HG03159 (cell line): Measurements from ENCODE around the gene MUC20.
"Not testable (repeated sequence)": the region's sequence is repeated elsewhere in the genome, so short reads cannot be mapped to it uniquely, and the experiment has no call there.

Experiments used
- ATAC-seq: cut with Tn5 transposase; IDR thresholded peaks from one replicate; pipeline ENCODE4 v1.9.1; 2021; ENCODE audit warnings: mild to moderate bottlenecking, moderate library complexity; ENCODE audit not compliant: unreplicated experiment

Gene MUC20

DNA sequence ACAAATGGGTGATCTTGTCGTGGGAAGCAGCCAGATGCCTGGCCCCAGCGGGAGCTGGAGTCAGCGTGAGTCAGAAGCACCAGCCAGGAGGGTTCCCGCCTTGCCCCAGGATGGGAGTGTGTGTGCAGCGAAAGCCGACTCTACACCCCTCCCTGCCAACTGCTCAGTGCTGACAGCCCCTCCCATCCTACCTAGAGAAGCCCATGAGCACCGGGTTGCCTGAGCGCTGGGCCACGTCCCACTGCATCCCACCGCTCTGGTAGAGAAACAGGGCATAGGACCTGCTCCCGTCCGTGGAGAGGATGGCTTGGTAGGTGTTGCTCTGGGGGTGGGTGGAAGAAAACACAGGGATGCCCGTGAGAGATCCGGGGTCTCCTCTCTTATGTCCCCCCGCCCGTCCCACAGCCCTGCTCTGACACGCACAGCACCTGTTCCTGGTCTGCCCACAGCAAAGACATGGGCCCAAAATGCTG lies 48.1 kb downstream of the MUC20 start:
- ATAC-seq, result no peak

DNA sequence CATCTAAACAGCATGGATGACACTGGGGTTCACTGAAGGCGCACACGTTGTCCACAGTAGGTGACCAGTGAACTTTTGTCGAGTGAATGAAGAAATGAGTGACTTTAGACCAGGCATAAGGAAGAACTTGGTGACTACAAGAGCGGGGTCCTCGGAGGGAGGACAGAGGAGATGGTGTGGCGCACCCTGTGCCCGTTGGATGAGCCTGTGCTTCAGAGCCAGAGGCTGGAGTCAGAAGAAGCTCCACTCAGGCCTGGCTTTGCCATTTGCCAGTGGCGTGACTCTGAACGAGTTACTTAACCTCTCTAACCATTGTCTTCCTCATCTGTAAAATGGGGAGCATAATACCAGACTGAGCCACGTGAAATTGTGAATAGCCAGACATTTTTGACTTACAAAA lies 48.8 kb downstream of the MUC20 start:
- ATAC-seq, result no peak

DNA sequence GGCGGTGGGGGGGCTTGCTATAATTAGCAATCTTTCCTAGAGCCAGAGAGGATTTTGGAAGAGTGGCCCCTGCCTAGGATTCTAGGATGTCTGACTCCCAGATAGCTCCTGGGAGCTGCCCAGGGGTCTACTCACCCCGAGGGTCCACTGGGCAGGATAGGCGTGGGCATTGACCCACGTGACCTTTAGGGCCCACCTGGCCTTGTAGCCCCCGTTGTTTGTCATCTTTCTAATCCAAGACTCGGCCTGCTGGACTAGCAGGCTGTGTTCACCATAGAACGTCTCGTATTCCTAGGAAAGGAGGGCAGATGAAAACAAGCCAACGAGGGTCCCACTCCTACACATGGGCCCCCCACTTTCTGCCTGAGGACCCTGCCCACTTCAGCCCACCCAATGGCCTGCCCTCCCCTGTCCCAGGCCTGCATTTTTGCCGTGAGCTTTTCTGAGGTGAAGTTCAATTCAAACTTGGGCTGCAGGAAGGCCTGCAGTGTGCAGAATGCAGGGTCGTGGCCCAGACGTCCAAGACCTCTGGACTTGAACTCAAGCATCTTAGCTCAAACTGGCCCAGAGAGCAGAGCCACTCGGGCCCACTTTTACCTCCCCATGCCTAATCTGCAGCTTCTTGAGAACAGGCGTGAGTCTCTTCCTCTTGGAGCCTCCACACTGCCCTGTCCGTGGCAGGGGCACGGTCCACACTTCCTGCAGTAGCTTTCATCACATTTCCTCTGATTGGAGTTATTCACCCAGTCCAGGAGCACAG lies 49.5 kb downstream of the MUC20 start:
- ATAC-seq, result no peak

DNA sequence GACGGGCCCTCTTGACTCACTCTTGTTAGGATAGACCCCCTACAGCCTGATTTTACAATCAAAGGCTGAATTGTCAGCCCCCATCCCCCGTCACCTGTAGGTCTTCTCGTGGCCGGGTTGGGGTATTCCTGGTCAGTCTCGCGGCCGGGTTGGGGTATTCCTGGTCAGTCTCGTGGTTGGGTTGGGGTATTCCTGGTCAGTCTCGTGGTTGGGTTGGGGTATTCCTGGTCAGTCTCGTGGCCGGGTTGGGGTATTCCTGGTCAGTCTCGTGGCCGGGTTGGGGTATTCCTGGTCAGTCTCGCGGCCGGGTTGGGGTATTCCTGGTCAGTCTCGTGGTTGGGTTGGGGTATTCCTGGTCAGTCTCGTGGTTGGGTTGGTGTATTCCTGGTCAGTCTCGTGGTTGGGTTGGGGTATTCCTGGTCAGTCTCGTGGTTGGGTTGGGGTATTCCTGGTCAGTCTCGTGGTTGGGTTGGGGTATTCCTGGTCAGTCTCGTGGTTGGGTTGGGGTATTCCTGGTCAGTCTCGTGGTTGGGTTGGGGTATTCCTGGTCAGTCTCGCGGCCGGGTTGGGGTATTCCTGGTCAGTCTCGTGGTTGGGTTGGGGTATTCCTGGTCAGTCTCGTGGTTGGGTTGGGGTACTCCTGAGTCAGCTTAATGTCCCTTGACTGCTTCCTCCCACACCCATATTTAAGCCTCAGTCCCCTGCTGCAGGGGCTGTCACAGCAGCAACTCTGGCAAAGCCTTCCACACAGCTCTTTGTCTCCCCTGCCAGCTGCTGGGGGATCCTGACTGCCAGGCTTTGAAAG lies 50.3 kb downstream of the MUC20 start:
- not testable (repeated sequence) for ATAC-seq

DNA sequence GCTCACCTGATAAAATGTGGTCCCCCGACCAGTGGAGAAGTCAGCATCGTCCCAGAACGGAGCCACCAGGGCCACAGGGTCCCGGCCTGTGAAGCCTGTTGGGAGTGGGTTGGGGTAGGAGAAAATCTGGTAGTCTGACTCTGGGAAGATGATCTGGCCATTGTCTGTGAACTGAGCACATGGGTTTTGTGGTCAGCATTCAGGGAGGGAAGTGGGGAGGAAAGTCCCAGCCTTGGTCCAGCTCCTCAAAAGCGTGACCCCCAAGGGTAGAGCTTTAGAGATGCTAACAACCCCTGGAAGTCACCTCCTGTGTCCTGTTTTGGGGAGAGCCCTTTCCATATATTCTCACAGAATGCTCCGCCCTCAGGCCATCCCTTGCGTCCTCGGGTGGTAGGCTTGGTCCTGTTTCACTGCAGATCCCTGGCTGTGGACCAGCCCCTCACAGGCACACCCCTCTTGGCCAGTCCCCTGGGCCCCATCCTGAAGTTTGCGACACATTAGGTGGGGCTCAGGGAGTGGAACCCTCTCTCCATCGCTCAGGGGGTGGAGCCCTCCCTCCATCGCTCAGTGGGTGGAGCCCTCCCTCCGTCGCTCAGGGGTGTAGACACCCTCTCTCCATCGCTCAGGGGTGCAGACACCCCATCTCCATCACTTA lies 51.0 kb downstream of the MUC20 start:
- no peak for ATAC-seq

DNA sequence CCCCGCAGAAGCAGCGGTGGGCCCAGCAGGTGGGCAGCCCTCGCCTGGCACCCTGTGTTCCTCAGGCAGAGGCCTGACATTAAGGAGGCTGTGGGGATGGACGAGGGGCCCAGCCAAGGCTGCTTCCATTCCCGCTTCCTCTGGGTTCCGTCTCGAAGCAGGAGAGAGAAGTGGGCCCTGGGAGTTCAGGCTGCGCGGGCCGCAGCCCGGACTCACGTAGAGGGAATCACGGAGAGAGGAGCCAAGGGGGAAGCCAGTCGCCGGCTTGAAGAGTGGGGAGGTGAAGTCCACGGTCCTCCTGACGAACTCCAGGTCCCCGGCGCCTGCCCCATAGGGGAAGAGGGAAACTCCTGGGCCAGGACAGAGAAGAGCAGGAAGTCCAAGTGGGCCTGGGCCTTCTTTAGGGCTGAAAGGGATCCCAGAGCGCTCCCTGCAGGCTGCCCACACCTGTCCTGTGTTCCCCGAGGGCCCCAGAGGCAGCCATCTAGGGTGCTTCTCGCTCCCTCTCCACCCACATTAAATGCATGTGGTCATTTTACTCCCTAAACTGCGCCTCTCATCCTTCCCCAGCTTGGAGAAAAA lies 53.3 kb downstream of the MUC20 start:
- ATAC-seq, result no peak

DNA sequence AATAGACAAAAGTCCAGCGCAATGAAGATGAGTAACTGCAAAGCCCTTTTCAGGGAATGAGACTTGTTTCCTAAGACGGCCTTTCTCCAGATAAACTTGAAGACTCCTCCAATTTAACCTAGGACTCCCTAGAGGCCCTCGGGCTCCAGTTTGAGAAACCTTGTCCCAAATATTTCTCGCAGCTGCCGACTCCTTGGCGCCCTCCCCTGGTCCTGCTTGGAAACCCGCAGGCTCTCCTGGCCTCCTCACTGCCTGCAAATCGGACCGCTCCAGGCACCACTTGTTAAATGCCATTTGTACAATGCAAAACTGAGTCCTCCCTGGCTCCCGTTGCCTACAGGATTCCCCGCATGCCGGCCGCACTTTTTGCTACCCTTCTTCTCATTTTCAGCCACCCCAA lies 54.1 kb downstream of the MUC20 start:
- no peak for ATAC-seq

DNA sequence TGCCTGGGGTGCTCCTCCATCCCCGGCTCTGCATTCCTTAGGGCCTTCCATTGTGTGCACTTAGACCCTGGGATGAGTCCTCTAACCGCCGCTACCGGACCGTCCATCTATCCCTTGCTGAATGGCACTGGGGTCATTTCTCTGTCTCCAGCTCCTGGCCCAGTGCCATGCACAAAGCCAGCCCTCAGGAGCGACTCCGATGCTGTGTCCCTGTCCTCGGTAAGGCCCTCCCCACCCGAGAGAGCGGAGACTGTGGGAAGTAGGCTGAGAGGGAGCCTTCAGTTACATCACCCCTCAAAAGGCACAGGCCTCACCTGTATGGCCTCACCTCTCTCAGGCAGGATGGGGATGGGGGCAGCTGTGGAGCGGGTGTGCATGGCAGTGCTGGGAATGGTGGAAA lies 57.2 kb downstream of the MUC20 start:
- ATAC-seq, result no peak

DNA sequence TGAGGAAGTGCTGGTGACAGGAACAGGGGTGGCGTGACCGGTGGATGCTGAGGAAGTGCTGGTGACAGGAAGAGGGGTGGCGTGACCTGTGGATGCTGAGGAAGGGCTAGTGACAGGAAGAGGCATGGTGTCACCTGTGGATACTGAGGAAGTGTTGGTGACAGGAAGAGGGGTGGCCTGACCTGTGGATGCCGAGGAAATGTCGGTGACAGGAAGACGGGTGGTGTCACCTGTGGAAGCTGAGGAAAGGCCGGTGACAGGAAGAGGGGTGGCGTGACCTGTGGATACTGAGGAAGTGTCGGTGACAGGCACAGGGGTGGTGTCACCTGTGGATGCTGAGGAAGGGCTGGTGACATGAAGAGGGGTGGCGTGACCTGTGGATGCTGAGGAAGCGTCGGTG lies 60.5 kb downstream of the MUC20 start:
- ATAC-seq, result not testable (repeated sequence)
